Panc1 (cell line): Measurements from ENCODE around the gene PIH1D1.

Experiments
- CTCF ChIP-seq: fragments of 450-650 bp; IDR thresholded peaks from 2 replicates; pipeline ENCODE4 v1.5.1; 2017; ENCODE audit warnings: mild to moderate bottlenecking
- POLR2AphosphoS5 ChIP-seq: IDR thresholded peaks from 2 replicates; pipeline ENCODE4 v1.6.1; 2012; ENCODE audit warnings: mild to moderate bottlenecking, low read depth, low read length, moderate library complexity
- REST ChIP-seq, 2 experiments: IDR thresholded peaks; 2 replicates each; pipeline ENCODE4 v1.6.1; 2011 to 2012; ENCODE audit warnings: low read depth in 2 of 2, control low read depth in 1 of 2, low read length in 1 of 2, mild to moderate bottlenecking in 1 of 2, moderate library complexity in 1 of 2; ENCODE audit not compliant: insufficient read depth in 1 of 2

GRCh38 chr19:49427339-49427738 is 24.3 kb downstream of the PIH1D1 start:
- TF ChIP-seq CTCF = no peak
- TF ChIP-seq REST (IDR thresholded peaks at IDR 0.05; ENCODE audit: insufficient read depth in 1 of 2, low read depth in 2 of 2, low read length in 1 of 2) = no peak
- TF ChIP-seq POLR2AphosphoS5 = no peak
